Body of pancreas (tissue), 4 donors: ENCODE results near the gene AZGP1.

Source experiments
- POLR2A ChIP-seq, 3 donors: fragments of 450-650 bp; IDR thresholded peaks; one replicate each; pipeline ENCODE4 v1.6.1; 2016; ENCODE audit warnings: antibody characterized with exemption in 3 of 3, mild to moderate bottlenecking in 2 of 3
- TF ChIP-seq, protein P1 (sequence below), 7 experiments: fragments of 450-650 bp in 4 of 7; fragments of 200-600 bp in 3 of 7; sonication (generic) in 3 of 7; IDR thresholded peaks; one replicate each; pipeline ENCODE4 v1.5.1; 2016 to 2019; ENCODE audit warnings: antibody characterized with exemption in 7 of 7

DNA sequence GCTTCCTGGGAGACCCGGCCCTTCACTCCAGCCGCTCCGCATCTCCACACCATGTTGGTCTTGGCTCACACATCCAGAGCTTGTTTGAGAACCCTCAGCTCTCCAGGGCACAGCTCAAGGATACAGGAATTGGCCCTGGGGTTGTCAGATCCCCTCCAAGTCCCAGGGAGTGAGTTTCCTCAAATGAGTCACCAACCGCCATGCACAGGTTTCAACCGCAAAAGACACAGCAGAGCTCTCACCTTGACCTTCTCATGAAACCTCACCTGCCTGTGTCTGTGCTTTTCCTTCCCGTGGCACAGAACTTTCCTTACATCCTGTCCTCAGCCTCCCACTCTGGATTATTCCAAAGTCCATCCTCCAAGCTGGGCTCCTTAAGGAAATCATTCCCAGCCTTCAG lies 20.6 kb downstream of the AZGP1 start:
- TF ChIP-seq, protein P1, sequence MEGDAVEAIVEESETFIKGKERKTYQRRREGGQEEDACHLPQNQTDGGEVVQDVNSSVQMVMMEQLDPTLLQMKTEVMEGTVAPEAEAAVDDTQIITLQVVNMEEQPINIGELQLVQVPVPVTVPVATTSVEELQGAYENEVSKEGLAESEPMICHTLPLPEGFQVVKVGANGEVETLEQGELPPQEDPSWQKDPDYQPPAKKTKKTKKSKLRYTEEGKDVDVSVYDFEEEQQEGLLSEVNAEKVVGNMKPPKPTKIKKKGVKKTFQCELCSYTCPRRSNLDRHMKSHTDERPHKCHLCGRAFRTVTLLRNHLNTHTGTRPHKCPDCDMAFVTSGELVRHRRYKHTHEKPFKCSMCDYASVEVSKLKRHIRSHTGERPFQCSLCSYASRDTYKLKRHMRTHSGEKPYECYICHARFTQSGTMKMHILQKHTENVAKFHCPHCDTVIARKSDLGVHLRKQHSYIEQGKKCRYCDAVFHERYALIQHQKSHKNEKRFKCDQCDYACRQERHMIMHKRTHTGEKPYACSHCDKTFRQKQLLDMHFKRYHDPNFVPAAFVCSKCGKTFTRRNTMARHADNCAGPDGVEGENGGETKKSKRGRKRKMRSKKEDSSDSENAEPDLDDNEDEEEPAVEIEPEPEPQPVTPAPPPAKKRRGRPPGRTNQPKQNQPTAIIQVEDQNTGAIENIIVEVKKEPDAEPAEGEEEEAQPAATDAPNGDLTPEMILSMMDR (IDR thresholded peaks at IDR 0.05), result no peak
- TF ChIP-seq POLR2A (IDR thresholded peaks at IDR 0.05), result no peak
